Breast epithelium (tissue), 3 donors: Measurements from ENCODE around the gene TMEM231.

Experiments used
- POLR2A ChIP-seq: fragments of 450-650 bp; IDR thresholded peaks from one replicate; pipeline ENCODE4 v1.6.1; 2016; ENCODE audit warnings: antibody characterized with exemption, mild to moderate bottlenecking, moderate library complexity
- POLR2AphosphoS5 ChIP-seq, 3 donors: sonication (generic); formaldehyde crosslinking; IDR thresholded peaks; one replicate each; pipeline ENCODE4 v1.6.1; 2017; ENCODE audit warnings: antibody characterized with exemption in 3 of 3
- TF ChIP-seq, protein P1 (sequence below), 3 donors: fragments of 450-650 bp; IDR thresholded peaks; one replicate each; pipeline ENCODE4 v1.5.1; 2016 to 2017; ENCODE audit warnings: antibody characterized with exemption in 3 of 3, mild to moderate bottlenecking in 3 of 3, moderate library complexity in 3 of 3

DNA sequence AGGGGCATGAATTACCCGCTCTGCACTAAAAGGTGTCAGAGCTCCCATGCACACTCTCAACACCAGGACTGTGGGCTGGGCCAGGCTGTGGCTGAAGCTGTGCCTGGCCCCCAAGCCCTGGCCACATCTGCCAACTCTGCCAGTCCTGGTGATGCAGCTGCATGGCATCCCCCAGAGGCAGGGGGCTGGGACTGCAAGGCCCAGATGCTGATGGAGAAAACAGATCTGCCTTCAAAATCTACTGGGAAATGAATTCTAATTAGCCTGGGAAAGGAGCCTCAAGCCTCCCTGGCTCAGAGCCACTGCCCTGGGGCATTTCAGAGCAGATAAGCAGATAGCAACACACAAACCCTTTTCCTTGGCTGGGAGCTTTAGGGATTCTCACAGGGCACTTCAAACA is 64.2 kb downstream of the TMEM231 start:
- TF ChIP-seq POLR2A: no peak
- no peak for TF ChIP-seq POLR2AphosphoS5 (IDR thresholded peaks at IDR 0.05)
- TF ChIP-seq, protein P1, sequence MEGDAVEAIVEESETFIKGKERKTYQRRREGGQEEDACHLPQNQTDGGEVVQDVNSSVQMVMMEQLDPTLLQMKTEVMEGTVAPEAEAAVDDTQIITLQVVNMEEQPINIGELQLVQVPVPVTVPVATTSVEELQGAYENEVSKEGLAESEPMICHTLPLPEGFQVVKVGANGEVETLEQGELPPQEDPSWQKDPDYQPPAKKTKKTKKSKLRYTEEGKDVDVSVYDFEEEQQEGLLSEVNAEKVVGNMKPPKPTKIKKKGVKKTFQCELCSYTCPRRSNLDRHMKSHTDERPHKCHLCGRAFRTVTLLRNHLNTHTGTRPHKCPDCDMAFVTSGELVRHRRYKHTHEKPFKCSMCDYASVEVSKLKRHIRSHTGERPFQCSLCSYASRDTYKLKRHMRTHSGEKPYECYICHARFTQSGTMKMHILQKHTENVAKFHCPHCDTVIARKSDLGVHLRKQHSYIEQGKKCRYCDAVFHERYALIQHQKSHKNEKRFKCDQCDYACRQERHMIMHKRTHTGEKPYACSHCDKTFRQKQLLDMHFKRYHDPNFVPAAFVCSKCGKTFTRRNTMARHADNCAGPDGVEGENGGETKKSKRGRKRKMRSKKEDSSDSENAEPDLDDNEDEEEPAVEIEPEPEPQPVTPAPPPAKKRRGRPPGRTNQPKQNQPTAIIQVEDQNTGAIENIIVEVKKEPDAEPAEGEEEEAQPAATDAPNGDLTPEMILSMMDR (IDR thresholded peaks at IDR 0.05): no peak
